ENCODE results near the gene ZKSCAN3. TPM values are rescaled to one million over a fixed set of nuclear protein-coding genes. Genes with fewer than 3 reads are reported as not detected.

Gene ZKSCAN3
- total and polyA plus RNA-seq, 10 of the 15 experiments (the other 5 are each of a cell fraction or from before 2014, with no cell fraction given): 0.86 to 4.3 (median 3.1) TPM

DNA sequence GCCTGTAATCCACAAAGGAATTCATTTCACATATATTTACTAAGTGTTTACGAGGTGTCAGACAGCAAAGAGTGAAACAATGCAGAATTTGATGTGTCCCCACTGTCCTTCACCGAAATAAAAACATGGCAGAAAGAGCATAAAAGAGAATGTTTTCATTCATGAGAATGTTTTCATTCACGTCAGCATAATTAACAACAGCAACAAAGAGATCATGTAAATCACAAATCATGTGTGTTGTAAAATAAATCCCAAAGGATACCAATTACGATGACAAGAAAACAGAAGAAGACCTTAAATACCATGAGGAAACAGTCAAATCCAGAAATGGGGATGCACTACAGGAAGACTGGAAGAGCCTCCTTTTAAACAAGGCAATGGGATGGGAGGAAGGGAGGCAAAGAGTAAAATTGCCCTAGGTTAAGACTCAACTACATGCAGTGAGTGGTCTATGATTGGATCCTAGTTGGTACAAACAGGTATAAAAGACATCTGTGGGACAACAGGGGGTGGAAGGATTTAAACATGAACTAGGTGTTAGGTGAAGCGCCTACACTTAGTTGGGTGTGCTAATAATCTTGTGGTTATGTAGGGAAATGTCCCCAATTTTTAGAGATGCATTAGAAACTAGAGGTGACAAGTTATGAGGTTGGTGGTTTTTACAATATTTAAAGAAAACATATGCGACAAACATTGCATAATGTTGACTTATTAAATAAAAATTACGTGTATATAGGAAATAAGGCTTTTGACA lies 15.3 kb upstream of the ZKSCAN3 start:
- H4K20me1 ChIP-seq (ENCODE audit: control insufficient read depth, insufficient read depth): no peaks in the 10 kb centered on the region
- peak overlapping the region; percentile 93 for H3K4me2 ChIP-seq (ENCODE audit: control insufficient read depth, insufficient read depth)
- no TSS peak for BruUV-seq (replicated peaks)
- no peak overlapping the region for H3K9ac ChIP-seq (ENCODE audit: control insufficient read depth, insufficient read depth, low read length)
- no peaks in the 10 kb centered on the region; the same call in 2 of the 3 replicates for H3K9me3 ChIP-seq (replicated peaks; ENCODE audit: control insufficient read depth, insufficient read depth, low read length)
- H3K36me3 ChIP-seq (ENCODE audit: control insufficient read depth in 2 of 2, insufficient read depth in 2 of 2, low read length in 1 of 2): no peaks in the 10 kb centered on the region
- intact Hi-C loops (cut with micrococcal nuclease; ENCODE audit: unreplicated experiment) (loop anchor here (1.0 to 5.0 kb wide), 2 partner anchors 67 to 196 kb away; partner anchors contain the start of gene ZSCAN26), in situ Hi-C loops (cut with MboI) (loop anchor here (25.0 kb wide), 1 partner anchor 1672 kb away; the partner anchor contains the start of gene ZNF322)
- no peak overlapping the region for H3K4me3 ChIP-seq
- H3K4me1 ChIP-seq (ENCODE audit: control insufficient read depth, insufficient read depth, low read length): peaks cover 14% of the 10 kb centered on the region
- no peak overlapping the region for H3K27ac ChIP-seq (ENCODE audit: control insufficient read depth, insufficient read depth)
- TF ChIP-seq MTA2 (IDR thresholded peaks at IDR 0.05; ENCODE audit: low read depth) (peak; percentile 38), ZNF622 (IDR thresholded peaks at IDR 0.05) (no peak)
- TF ChIP-seq, protein P1, sequence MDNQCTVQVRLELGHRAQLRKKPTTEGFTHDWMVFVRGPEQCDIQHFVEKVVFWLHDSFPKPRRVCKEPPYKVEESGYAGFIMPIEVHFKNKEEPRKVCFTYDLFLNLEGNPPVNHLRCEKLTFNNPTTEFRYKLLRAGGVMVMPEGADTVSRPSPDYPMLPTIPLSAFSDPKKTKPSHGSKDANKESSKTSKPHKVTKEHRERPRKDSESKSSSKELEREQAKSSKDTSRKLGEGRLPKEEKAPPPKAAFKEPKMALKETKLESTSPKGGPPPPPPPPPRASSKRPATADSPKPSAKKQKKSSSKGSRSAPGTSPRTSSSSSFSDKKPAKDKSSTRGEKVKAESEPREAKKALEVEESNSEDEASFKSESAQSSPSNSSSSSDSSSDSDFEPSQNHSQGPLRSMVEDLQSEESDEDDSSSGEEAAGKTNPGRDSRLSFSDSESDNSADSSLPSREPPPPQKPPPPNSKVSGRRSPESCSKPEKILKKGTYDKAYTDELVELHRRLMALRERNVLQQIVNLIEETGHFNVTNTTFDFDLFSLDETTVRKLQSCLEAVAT (IDR thresholded peaks at IDR 0.05): 0 out of 2 replicates have a peak, but pooled peaks have one; percentile 28
- 86% methylated on average over 7 of the region's 7 CpGs for WGBS (ENCODE audit: insufficient coverage, insufficient replicate concordance, low lambda C conversion rate, missing lambda C conversion rate)
- ChIA-PET CTCF (interaction anchor here (0.6 to 4.6 kb wide), 6 partner anchors 10 to 622 kb away, joined by 3 to 50 read pairs (median 4); partner anchors contain the start of gene ZSCAN26), SMC1A (ENCODE audit: uncharacterized antibody, unreplicated experiment) (interaction anchor here (0.7 to 4.8 kb wide), 5 partner anchors 10 to 67 kb away, joined by 3 to 22 read pairs (median 4); partner anchors contain the start of gene ZSCAN26), POLR2A (interaction anchor here (0.6 to 1.1 kb wide), 4 partner anchors 9 to 194 kb away, joined by 3 to 4 read pairs (median 3); no protein-coding TSS in a partner anchor), RAD21 (ENCODE audit: unreplicated experiment) (interaction anchor here (0.6 to 1.2 kb wide), 6 partner anchors 17 to 672 kb away, joined by 3 to 7 read pairs (median 3); partner anchors contain the start of genes ZKSCAN4 and ZSCAN26)
- FAIRE-seq (no peak), ATAC-seq (no peak), DNase-seq (ENCODE audit: low read depth, low spot score) (no peak)
- 0 out of 2 replicates have a peak overlapping the region, but pooled peaks have one; percentile 9 for H2AFZ ChIP-seq (ENCODE audit: control insufficient read depth, low read depth, low read length)
- no peaks in the 10 kb centered on the region for H3K27me3 ChIP-seq (replicated peaks in 1 of 2; ENCODE audit: control insufficient read depth in 2 of 2, insufficient read depth in 2 of 2, low read length in 1 of 2)
- H3K79me2 ChIP-seq (ENCODE audit: control insufficient read depth, insufficient read depth, low read length): no peaks in the 10 kb centered on the region

Data from GM12878 (cell line).